ENCODE data around the gene XXYLT1. TPM values are rescaled to one million over a fixed set of nuclear protein-coding genes. Genes with fewer than 3 reads are reported as not detected.
"Not testable (repeated sequence)": the region's sequence is repeated elsewhere in the genome, so short reads cannot be mapped to it uniquely, and the experiment has no call there.

XXYLT1 gene
- total RNA-seq, 1 donor from 2014 or later: 8.8 TPM

DNA sequence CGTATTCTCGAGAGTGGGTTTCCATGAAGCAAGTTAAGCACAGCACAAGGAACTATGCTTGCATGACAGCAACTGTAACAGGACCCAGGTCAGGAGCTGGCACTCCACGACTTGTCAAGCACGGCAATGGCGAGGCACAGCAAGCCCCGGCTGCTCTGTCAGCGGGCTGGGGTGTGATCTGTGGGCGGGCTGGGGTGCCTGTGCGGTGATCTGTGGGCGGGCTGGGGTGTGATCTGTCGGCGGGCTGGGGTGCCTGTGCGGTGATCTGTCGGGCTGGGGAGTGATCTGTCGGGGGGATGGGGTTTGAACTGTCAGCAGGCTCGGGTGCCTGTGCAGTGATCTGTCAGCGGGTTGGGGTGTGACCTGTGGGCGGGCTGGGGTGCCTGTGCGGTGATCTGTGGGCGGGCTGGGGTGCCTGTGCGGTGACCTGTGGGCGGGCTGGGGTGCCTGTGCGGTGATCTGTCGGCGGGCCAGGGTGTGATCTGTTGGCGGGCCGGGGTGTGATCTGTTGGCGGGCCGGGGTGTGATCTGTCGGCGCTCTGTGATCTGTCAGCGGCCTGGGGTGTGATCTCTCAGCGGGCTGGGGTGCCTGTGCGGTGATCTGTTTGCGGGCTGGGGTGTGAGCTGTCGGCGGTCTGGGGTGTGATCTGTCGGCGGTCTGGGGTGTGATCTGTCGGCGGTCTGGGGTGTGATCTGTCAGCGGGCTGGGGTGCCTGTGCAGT lies 205.7 kb downstream of the XXYLT1 start:
- no peak for DNase-seq (ENCODE audit: low spot score)

DNA sequence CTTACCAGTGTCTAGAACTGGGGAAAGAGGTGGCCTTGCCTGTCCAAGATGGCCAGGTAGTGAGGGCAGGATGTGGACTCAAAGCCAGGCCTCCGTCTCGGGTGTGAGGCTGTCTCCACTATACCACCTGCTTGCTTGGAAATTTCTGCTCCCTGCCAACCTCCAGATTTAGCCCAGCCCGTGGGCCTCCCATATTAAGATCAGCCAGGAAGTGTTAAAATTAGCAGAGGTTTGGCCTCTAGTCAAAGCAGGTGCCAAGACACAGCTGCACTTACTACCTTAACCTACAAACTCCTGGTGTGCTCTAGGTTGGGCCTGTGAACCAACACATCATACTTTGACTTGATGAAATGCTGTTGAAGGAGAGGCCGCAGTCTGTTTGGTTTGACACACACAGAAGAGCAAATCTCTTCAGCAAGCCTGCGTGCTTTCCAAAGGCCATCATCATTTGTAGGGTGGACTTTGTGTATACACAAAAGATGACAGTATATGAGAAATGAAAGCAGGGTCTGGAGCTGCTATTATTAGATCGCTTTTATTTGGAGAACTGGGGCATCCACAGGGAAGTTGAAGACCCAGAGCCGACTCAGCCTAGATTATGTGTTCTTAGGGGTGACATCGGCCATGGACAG lies 206.5 kb downstream of the XXYLT1 start:
- no peak for DNase-seq (ENCODE audit: low spot score)

DNA sequence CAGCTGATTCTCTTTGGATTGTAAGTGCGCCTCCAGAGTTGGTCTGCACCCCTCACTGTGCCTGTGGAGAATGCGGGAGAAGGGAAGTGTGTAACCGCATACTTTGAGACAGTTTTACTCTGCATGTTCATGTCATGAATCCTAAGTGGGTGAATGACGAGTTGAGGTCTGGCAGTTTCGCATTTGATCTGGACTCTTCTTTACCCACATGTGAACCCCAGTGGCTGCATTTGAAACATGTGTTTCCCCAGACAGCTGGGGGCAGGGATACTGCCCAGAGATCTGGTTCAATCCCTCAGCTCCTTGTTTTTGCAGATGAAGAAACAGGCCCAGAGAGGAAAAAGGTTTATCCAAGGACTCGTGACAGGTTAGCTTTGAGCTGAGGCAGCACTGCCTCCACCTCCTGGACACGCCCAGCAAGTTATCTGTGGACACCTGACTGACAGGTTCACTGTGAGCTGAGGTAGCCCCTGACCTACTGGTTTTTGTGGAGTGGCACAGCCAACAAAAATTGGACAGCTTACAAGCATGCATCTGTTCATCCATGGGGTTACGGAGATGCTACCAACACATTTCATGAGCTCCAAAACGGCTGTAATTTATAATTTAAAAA lies 207.3 kb downstream of the XXYLT1 start:
- no peak for DNase-seq (ENCODE audit: low spot score)

DNA sequence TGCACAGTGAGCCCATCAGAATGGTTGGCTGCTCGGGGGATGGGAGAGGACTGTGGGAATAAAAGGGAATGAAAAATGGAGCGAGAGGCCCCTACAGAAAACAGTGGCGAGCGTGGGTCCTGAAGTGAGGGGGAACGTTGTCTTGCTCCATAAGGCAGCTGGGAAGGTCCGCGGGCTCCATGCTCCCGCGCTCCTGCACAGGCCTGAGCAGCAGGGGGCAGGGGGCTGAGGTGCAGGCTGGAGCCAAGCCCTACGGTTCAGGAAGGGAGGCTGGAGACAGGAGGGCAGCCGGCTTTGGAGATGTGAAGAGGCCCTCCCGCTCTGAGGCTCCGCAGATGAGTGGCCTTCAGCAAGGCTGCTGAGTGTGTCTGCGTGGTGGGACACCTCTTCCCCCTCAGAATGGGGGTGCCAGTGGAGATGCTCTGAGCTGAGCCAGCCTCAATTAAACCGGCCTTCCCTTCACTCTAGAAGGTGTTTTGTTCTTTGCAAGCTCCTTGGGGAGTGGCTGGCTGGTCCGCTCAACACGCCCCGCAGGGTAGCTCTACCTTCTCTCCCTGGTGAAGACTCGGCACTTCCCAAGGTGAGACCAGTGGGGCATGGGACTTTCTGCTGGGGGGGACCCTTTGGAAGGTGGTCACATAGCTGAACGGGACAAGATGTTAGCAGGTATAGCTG lies 208.0 kb downstream of the XXYLT1 start:
- DNase-seq (ENCODE audit: low spot score): no peak

DNA sequence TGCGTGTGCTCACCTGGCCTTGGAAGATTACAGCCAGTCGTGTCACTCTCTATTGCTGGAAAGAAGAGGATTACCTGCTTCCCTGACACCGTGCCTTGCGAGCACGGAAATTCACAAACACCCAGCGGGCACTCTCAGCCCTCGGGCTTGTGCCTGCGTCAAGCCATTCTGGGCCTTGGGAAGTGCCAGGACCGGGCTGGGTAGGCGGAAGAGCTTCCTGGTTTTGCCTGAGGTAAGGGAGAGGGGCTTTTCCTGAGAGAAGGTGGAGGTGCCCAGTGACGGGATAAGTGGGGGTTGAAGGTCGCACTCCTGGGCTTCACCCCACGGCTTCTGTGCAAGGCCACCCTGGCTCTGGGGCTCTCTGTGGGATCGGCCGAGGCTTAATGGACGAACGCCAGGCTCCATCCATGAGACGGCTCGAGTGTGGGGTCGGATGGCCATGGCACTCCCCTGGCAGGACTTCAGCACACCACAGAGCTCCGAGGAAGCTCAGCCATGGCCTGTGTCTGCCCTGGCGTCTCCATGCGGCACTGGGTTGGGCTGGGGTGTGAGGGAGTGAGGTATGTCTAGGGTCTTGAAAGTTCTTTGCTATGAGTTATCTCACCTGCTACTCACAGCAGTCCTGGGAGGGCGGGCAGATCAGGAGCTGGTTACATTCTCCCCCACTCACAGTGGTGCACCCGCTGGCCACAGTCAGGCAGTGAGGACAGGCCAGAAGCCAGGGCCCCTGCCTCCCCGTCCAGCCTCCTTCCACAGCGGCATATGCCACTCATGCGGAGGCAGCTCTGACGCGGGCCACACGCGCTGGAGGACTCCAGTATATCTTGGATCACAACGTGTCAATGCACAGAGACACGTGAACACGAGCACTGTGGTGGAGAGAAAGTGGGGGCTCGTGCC lies 209.0 kb downstream of the XXYLT1 start:
- DNase-seq (ENCODE audit: low spot score): no peak

DNA sequence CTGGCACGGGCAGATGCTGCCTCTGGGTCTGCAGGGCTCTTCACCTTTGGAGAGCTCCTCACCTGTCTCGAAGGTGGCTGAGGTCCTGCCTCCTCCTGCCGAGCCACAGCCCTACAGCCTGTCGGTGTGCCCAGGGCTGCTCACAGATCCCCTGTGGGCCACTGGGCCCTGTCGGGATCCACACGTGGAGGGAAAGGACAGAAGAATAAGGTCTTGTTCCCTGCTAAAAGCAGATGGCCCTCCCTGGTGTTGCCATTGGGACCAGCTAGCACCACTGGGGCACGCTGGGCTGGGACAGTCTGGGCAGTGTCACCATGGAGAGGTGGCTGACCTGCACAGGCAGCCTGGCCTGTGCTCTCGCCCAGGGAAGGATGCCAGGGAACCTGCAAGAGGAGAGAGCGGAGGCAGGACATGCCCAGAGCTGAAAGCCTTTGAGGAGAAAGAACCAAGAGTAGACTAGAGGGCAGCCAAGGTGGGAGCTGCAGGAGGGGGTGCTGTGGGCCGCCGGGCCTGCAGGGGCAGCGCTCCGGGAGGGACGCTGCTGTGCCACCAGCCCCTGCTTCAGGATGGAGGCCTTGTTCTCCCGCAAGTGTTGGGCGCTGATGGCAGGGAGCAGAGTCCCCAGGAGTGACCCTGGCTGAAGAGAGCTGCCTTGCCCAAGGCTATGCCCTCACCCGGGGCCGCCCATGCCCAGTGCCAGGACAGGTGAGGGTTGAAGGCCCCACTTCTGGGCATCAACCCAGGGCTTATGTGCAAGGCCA lies 210.2 kb downstream of the XXYLT1 start:
- no peak for DNase-seq (ENCODE audit: low spot score)

DNA sequence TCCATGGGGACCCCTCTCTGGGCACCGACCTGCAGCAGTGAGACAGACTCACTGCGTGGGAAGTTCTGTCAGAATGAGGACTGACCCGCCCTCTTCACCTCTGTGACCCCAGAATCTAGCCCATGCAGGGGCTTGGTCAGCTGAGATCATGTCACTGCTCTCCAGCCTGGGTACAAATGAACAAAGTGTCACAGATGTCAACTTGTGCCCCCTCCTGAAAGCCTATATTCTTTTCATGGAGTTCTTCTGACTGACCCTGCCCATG lies 210.8 kb downstream of the XXYLT1 start:
- no peak for DNase-seq (ENCODE audit: low spot score)

DNA sequence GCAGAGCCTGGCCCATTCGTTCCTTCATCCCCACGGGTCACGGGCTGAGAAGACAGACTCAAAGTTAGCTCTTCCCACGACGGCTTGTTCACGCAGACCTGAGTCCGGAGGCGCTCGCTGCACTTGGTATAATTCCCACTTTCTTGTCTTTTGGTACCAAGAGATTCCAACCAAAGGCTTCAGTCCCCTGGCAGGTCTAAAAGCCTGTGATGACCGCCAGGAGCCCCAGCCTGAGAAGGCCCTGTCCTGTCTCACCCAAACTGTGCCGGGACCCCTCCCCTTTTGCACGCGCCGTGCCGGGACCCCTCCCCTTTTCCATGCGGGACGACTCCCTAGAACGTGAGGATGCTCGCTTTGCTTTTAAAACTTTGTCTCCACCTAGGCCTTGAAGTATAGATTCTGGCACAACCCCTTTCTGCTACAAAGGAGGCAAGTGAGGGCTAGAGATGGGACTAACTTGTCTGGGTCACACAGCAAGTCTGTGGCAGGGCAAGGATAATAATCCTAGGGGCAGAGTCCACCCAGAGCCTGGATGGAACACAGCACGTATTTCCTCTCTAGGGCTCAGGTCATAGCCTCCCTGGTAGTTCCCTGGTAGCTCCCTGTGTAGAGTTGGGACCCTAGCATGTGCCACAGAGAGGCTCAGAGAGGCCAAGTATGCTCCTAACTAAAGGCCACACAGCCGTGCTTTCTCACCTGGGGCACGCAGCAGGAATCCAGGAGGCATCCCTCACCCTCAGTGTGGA lies 211.3 kb downstream of the XXYLT1 start:
- no peak for DNase-seq (ENCODE audit: low spot score)

DNA sequence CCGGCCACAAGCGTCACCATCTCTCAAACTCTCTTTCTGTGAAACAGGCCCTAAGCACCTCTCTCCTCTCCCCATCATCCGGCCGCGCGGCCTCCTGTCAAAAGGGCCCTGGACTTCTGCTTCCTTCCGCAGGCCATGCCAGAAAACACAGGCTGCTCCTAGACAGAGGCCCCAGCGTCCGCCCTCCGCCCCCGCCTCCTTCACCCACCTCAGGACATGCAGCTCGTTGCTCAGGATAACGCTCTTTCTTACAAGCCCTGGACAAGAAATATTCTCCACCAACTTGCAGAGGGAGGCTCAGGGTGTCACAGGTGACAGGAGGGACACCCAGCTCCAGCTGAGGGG lies 212.0 kb downstream of the XXYLT1 start:
- DNase-seq (ENCODE audit: low spot score): no peak

DNA sequence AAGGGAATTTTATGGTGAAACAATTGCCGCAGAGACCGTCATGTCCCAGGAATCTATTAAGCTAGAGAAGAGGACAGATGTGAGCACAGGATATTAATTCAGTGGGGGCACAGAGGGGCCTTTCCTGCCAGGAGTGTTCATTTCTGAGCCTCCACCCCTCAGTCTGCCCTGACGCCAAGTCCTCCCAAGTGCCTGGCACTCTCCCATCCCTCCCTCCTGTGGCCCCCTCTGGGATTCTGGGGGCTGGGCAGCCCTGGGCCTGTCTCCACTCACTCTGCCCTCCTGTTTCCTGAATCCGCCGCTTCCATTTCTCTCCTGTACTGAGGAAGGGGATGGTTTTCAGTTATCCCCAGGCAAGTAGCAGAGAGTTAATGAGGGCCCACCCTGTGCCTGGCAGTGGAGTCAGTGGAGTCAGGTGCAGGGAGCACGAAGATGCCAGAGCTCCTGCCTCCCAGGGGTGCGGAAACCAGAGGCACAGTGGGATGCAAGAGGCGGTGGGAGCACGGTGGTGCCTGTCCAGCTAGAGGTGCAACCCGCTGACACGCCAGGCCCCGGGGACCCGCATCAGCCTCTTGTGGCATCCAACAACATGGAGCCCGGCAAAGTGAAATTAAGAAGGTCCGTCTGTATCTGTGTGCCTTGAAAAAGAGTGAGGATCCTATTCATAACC lies 212.5 kb downstream of the XXYLT1 start:
- DNase-seq (ENCODE audit: low spot score): no peak

DNA sequence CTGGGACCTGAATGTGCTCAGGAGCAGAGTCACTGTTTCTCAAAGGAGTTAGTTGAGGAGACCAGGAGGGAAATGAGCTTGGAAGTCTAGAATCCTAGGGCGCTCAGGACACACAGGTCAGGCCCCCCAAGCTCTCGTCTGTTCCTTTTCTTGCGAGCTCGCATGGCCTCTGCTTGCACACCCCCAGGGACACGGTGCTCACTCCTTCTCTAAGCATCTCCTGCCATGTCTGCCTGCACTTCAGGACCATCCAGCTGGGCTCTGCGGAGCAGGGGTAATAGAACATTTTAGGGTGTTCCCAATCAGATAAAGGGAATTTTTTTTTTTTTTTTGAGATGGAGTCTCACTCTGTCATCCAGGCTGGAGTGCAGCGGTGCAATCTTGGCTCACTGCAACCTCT lies 213.2 kb downstream of the XXYLT1 start:
- DNase-seq (ENCODE audit: low spot score): no peak

DNA sequence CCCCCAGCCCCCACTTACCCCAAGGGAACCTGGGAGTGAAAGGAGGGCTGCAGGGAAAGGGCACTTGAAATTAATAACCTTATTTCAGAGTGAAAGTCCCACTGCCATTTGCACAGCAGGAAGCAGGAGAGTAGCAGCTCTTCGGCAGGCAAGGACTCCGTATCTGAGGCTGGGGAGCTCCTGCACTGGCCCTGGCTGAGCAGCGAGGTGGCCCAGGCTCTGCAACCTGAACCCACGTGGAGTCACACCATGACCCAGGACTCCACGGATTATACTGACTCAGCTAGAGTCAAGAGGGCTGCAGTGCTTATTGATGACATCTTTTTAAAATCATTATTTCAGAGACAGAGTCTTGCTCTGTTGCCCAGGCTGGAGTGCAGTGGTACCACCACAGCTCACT lies 214.5 kb downstream of the XXYLT1 start:
- DNase-seq (ENCODE audit: low spot score): no peak

DNA sequence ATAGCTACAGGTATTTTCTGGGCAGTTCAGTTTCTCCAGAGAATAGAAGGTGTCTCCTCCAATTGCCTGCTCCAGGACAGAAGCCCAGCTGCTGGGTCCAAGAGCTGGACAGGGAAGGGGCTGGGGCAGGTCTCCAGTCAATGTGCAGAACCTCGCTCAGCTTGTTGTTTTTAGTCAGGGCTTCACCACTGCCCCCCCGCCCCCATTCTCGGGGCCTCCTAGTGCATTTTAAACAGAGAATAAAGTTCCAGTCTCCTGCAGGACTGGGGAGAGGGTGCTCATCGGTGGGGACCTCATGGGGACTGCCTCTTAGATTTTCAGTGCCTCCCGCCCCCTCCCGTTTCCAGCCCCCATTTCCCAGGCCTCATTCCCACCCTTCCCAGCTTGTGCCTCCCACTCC lies 216.6 kb downstream of the XXYLT1 start:
- DNase-seq (ENCODE audit: low spot score): no peak

DNA sequence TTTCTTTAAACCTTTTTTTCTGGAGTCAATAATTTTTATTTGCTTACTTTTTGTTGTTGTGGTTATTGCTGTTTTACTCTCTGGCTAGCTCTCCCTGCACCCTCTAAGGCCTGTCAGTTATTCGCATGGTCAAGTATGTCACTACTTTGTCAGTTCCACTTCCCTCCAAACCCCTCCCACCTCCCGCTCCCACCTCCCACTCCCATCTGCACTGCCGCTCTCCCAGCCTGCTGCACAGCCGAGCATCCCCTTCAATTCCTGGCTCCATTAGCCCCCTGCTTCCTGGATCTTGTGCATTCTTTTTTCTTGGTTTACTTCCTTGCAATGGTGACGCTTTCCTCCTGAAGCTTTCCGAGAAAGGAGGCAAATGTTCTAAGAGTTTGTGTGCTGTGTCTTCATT lies 218.0 kb downstream of the XXYLT1 start:
- no peak for DNase-seq (ENCODE audit: low spot score)

DNA sequence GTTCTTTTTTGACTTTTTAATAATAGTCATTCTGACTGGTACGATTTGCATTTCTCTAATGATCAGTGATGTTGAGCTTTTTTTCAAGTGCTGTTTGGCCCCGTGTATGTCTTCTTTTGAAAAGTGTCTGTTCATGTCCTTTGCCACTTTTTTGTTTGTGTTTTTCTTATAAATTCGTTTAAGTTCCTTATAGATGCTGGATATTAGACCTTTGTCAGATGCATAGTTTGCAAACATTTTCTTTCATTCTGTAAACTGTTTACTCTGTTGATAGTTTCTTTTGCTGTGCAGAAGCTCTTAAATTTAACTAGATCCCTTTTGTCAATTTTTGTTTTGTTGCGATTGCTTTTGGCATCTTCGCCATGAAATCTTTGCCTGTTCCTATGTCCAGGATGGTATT lies 220.7 kb downstream of the XXYLT1 start:
- DNase-seq (ENCODE audit: low spot score): not testable (repeated sequence)

DNA sequence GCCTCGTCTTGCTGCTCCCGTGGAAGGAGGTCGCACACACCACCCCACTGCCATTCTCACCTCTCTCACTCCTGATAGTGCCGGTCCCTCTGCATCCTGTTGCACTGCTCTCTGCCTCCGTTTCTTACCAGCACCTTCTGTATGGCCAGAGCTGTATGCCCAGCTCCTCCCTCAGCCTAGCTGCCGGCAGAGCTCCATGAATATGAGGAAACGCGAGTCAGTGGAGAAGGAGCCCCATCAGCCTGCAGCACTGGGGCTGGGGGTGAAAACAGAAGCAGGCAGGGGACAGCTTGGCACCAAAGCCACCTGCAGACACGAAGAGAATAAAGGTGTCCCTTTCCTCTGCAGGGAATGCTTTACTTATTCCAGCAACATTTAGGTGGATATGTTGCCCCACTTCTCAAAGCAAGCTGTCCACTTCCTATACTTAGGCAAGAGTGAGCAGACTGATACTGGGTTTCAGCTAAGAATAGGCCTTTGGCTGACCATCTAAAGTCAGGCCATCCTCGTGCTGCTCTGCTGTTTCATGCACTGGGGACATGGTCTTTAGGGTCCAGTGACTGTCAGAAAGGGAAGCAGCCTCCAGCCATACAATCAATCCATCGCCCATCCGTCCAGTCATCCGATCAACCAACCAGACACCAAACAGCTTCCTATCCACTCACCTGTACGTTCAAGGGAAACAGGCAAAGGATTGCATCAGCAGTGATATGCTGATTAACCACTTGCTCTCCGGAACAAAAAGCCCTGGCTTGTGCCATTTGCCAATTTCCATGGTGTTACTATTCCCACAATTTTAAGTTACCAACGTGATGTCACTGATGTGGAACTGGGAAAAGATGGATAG lies 222.7 kb downstream of the XXYLT1 start:
- no peak for DNase-seq (ENCODE audit: low spot score)

DNA sequence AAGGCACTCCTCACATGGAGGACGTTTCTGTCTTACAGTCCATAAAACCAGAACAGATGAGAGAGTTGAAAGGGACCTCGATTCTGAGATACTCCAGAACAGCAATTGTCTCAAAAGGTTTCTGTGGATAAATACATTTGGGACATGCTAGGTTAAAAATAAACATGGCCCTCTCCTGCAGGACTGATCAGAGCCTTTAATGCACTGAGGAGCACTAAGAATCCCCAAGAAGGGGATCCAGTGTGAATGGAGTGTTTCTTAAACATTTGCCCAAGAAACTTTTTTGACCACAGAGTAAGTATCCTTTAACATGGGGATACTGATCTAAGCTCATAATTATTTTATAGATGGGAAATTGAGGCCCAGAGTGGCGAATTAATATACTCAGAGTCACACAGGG lies 223.4 kb downstream of the XXYLT1 start:
- no peak for DNase-seq (ENCODE audit: low spot score)

DNA sequence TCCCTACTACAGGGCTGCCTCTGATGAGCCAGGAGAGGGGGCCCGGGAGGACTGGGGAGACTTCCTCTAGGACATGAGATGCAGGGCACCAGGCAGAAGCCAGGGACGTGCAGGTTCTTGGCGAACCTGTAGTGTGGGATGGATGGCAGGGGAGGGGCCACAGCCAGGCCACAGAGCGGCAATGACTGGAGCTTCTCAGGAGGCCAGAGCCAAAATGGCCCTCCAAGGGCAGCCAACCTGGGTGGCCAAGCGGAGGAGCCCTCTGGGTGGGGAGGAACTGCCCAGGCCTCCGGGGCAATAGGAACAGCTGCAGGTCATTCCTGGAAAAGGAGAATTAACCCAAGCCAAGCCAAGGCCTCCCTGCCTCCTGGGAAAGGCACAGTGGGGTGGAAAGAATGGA lies 224.5 kb downstream of the XXYLT1 start:
- DNase-seq (ENCODE audit: low spot score): no peak
